Head of caudate nucleus (tissue), 42 donors: Measurements from ENCODE around the gene CEP112.
"Not testable (repeated sequence)": the region's sequence is repeated elsewhere in the genome, so short reads cannot be mapped to it uniquely, and the experiment has no call there.

Experiments used
- DNase-seq, 42 donors: peaks; one replicate each; pipeline versions ENCODE4 v3.0.0 to v3.0.0-alpha.2; 2020 to 2021; ENCODE audit warnings: mixed read lengths in 7 of 42
- intact Hi-C: fragments of 100-400 bp; cut with DNase I; formaldehyde crosslinking; loops from one replicate; pipeline ENCODE4 v1.15.0; 2022

Gene CEP112

GRCh38 chr17:65867014-65867413 lies 324.9 kb downstream of the CEP112 start:
- no peak for DNase-seq
- intact Hi-C loops = no loop called here

DNA sequence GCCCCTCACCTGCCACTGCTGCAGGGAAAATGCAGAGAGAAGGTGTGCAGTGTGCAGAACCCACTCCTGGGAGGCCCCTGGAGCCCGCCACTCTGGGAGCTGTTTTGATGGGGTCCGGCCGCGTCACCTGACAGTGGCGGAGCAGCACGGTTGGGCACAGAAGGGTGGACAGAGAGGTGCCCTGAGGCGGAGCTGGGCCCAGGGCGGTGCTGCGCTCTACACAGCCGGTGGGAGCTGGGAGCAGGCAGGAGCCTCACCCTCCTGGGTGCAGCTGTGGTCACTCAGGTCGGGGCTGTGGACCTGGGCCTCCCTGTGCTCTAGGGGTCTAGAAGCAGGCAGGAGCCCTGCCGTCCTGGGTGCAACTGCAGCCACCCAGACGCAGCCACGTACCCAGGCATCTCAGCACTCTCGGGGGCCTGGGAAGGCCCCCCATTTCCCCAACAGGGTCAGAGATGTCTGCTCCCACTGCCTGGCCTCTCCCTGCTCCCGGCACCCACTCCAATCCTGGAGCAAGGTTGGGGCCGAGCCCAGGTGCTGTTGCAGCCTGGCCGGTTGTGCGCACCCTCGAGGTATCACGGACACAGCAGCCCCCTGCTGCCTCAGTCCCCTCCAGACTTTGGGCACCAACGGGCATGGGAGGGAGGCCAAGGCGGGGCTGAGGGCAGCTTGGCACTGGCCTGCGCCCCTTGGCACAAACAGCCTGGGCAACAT lies 326.1 kb downstream of the CEP112 start:
- no peak for DNase-seq
- intact Hi-C loops = no loop called here

DNA sequence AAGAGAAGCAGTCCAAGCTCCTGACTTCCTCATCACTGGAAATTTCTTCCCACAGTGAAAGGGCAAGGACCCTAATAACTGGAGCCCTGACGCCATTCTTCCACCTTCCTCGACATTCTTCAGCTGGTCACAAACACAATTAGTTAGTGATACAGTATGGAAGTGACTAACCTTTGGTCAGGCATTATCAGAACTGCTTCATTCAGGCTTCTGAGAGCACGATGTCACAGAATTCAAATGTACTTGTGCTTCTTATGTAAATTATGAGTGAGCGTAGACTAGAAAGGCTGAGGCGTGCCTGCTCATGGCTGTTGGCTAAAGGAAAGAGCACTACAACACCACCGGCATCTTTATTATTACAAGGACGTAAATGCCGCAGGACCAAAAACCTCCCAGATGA lies 327.5 kb downstream of the CEP112 start:
- intact Hi-C loops = no loop called here
- no peak for DNase-seq

- DNase-seq = no peak
- intact Hi-C loops = no loop called here
These were observed 334.2 kb downstream of the CEP112 start for GRCh38 chr17:65857718-65858117.

GRCh38 chr17:65856865-65857264 lies 335.1 kb downstream of the CEP112 start:
- DNase-seq = no peak
- intact Hi-C loops = no loop called here

GRCh38 chr17:65855675-65856074 lies 336.3 kb downstream of the CEP112 start:
- no peak for DNase-seq
- intact Hi-C loops = no loop called here

GRCh38 chr17:65855245-65855644 lies 336.7 kb downstream of the CEP112 start:
- no peak for DNase-seq
- intact Hi-C loops = no loop called here

GRCh38 chr17:65853816-65854215 lies 338.1 kb downstream of the CEP112 start:
- DNase-seq = no peak
- intact Hi-C loops = no loop called here

DNA sequence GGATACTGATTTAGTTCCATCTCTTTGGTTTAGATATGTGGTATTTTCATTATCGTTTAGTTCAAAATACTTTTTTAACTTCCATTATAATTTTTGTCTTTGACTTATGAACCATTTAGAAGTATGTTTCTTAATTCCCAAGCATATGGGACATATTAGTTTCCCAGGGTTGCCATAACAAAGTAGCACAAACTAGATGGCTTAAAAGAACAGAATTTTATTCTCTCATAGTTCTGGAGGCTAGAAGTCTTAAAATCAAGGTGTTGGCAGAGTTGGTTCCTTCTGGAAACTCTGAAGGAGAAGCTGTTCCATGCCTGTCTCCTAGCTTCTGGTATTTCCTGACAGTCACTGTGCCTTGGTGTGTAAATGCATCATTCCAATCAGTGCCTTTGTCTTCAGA lies 339.0 kb downstream of the CEP112 start:
- DNase-seq = no peak
- intact Hi-C loops = no loop called here

DNA sequence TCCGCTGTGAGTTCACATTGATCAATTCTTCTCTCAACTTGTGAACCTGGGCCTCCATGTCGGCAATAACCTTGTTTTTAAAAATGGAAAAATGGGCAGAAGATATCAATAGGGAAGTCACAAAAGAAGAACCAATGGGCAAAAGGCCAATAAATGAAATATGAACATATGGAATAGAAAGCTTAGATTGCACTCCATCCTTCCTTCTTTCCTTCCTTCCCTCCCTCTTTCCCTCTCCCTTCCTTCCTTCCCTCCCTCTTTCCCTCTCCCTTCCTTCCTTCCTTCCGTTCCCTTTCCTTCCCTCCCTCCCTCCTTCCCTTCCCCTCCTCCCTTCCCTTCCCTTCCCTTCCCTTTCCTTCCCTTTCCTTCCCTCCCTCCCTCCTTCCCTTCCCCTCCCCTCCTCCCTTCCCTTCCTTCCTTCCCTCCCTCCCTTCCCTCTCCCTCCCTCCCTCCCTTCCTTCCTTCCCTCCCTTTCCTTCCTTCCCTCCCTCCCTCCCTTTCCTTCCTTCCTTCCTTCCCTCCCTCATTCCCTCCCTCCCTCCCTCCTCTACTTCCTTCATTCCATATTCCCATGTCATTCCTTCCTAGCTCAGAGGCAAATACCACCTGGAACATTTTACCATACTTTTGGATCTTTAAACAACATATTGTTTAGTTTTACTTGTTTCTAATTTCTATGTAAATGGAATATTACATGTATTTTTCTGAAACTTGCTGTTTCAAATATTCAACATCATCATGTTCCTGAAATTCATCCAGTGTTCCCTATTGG lies 339.8 kb downstream of the CEP112 start:
- no peak for DNase-seq
- intact Hi-C loops = no loop called here

- DNase-seq = peak in 4 of 42 donors; percentile 4 to 25 (median 10)
- intact Hi-C loops = no loop called here
These were observed 341.4 kb downstream of the CEP112 start for GRCh38 chr17:65850486-65850885.

- intact Hi-C loops = no loop called here
- no peak for DNase-seq
These were observed 343.2 kb downstream of the CEP112 start for GRCh38 chr17:65848751-65849150.

DNA sequence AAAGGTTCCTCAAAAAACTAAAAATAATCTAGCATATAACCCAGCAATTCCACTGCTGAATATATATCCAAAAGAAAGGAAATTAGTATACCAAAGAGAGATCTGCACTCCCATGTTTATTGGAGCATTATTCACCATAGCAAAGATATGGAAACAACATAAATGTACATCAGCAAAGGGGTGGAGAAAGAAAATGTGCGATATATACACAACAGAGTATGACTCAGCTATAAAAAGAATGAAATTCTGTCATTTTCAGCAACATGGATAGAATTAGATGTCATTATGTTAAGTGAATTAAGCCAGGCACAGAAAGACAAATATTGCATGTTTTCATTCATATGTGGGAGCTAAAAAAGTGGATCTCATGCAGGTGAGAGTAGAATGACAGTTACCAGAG lies 350.8 kb downstream of the CEP112 start:
- DNase-seq = no peak
- intact Hi-C loops = no loop called here

- DNase-seq, intact Hi-C loops: not testable (repeated sequence)
These were observed 354.7 kb downstream of the CEP112 start for GRCh38 chr17:65837232-65837631.

DNA sequence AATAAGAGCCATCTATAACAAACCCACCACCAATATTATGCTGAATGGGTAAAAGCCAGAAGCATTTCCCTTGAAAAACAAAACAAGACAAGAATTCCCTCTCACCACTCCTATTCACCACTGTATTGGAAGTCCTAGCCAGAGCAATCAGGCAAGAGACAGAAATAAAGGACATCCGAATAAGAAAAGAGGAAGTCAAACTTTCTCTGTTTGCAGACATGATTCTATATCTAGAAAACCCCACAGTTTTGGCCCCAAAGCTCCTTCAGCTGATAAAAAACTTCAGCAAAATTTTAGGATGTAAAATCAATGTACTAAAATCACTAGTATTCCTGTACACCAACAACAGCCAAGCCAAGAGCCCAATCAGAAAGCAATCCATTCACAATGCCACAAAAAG lies 358.7 kb downstream of the CEP112 start:
- intact Hi-C loops = no loop called here
- DNase-seq = no peak

GRCh38 chr17:65830356-65830755 lies 361.6 kb downstream of the CEP112 start:
- intact Hi-C loops = no loop called here
- DNase-seq = no peak

DNA sequence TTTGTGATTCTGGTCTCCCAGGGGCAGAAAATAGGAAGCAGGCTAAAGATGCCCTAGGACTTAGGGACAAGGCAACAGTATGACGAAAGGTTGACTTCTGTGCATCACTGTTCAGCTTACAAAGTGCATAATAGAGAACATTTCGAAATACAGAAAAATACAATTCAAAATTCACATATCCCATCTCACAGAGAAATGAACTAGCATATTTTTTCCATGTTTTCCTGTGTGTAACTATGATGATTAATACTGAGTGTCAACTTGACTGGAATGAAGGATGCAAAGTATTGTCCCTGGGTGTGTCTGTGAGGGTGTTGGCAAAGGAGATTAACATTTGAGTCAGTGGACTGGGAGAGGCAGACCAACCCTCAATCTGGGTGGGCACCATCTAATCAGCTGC lies 365.4 kb downstream of the CEP112 start:
- intact Hi-C loops, DNase-seq: not testable (repeated sequence)

DNA sequence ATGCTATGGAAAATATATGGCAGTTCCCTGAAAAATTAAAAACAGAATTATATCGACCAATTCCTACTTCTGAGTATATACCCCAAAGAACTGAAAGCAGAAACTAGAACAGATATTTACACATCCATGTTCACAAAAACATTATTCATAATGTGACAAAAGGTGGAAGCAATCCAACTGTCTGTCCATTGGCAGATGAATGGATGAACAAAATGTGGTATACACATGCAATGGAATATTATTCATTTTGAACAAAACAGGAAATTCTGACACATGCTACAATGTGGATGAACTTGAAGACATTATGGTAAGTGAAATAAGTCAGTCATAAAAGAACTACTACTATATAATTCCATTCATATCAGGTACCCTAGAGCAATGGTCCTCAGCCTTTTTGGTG lies 367.0 kb downstream of the CEP112 start:
- intact Hi-C loops = no loop called here
- no peak for DNase-seq

DNA sequence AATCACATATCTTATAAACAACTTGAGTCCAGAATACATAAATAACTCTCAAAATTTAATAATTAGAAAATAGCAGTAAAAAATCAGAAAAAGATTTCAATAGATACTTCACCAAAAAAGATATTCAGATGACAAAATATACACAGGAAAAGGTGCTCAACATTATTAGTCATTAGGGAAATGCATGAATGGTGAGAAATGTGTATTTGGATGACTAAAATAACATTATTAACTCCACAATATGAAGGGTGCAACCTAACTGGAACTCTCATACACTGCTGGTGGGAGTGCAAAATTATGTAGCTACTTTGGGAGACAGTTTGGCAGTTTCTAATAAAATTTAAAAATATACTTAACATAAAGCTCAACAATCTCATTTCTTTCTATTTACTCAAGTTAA lies 368.2 kb downstream of the CEP112 start:
- intact Hi-C loops = no loop called here
- DNase-seq = no peak

DNA sequence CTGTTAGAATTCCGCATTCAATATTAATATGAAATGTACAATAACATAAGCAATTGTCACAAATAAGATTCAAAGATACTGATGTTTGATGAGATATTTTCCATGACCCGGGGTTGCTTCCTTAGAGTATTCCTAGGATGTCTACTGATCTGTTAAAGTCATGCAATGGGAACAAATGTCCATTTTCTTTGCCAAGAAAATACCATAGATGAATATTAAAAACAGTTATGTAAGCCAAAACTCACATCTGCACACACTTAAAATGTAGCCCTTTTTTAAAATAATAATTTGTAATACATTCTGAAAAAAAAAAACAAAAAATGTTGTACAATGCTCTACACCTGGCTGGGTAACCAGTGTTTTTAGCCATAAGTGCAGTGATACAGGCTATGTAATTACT lies 371.1 kb downstream of the CEP112 start:
- intact Hi-C loops = no loop called here

GRCh38 chr17:65820306-65820705 lies 371.6 kb downstream of the CEP112 start:
- no peak for DNase-seq
- intact Hi-C loops = no loop called here

More for the DNA sequence above, 371.1 kb downstream of the CEP112 start:
- DNase-seq = no peak
